Germinal center (tissue), 1 donor: ENCODE measurements around the gene HNRNPCL2.
"Not testable (repeated sequence)": the region's sequence is repeated elsewhere in the genome, so short reads cannot be mapped to it uniquely, and the experiment has no call there.

Source experiments
- DNase-seq: peaks from one replicate; pipeline ENCODE4 v3.0.0; 2012; ENCODE audit warnings: mixed read lengths, low spot score

The HNRNPCL2 gene

GRCh38 chr1:13116754-13117153 lies at the start of gene HNRNPCL2:
Gene HNRNPCL2 (minus strand): TSS chr1:13116854. CDS start chr1:13116400, 454 bp downstream.
- DNase-seq: not testable (repeated sequence)

- DNase-seq: not testable (repeated sequence)
Observed at GRCh38 chr1:13165531-13165930, 48.9 kb upstream of the HNRNPCL2 start, which contains the start of gene HNRNPCL4. Gene HNRNPCL4 (minus strand): TSS chr1:13165631. CDS start chr1:13165467, 164 bp downstream.

GRCh38 chr1:13155909-13156308 lies 39.3 kb upstream of the HNRNPCL2 start, which contains the start of gene PRAMEF26:
Gene PRAMEF26 (minus strand): TSS chr1:13156009. CDS start chr1:13153095, 2,914 bp downstream.
- not testable (repeated sequence) for DNase-seq

GRCh38 chr1:13070474-13070873 lies 46.2 kb downstream of the HNRNPCL2 start, which contains the start of gene PRAMEF25:
Gene PRAMEF25 (plus strand): TSS chr1:13070774. CDS start chr1:13073694, 2,920 bp downstream.
- not testable (repeated sequence) for DNase-seq
